Measurements from ENCODE around the gene RNF215. TPM values are rescaled to one million over a fixed set of nuclear protein-coding genes. Genes with fewer than 3 reads are reported as not detected.
A peak's percentile ranks its signal among the peaks of the same experiment; 100 is the strongest.

Gene RNF215
- total RNA-seq, 2 experiments from 2014 or later: 3.3 to 3.9 TPM

- H3K27me3 Mint-ChIP-seq: no peaks in the 10 kb centered on the region
- no peaks in the 10 kb centered on the region for H3K36me3 Mint-ChIP-seq
- peaks cover 44% of the 10 kb centered on the region for H3K4me1 Mint-ChIP-seq
- peak overlapping the region; percentile 23 for H3K27ac Mint-ChIP-seq
- no peak overlapping the region for H3K4me3 Mint-ChIP-seq
- no peaks in the 10 kb centered on the region for H3K9me3 Mint-ChIP-seq
- DNase-seq: no peak
Measured at GRCh38 chr22:30393322-30393680, 6.1 kb upstream of the RNF215 start.

GRCh38 chr22:30392661-30393321 lies 5.6 kb upstream of the RNF215 start:
- no peak for DNase-seq
- Mint-ChIP-seq H3K27me3 (no peaks in the 10 kb centered on the region), H3K9me3 (no peaks in the 10 kb centered on the region), H3K27ac (peak overlapping the region; percentile 54), H3K4me1 (peaks cover 38% of the 10 kb centered on the region), H3K4me3 (no peak overlapping the region), H3K36me3 (no peaks in the 10 kb centered on the region)

GRCh38 chr22:30390974-30391691 lies 3.9 kb upstream of the RNF215 start:
- H3K4me1 Mint-ChIP-seq: peaks cover 33% of the 10 kb centered on the region
- no peaks in the 10 kb centered on the region for H3K9me3 Mint-ChIP-seq
- peak; percentile 80 for DNase-seq
- no peaks in the 10 kb centered on the region for H3K27me3 Mint-ChIP-seq
- peak overlapping the region; percentile 90 for H3K27ac Mint-ChIP-seq
- peak overlapping the region; percentile 19 for H3K4me3 Mint-ChIP-seq
- no peaks in the 10 kb centered on the region for H3K36me3 Mint-ChIP-seq

- Mint-ChIP-seq H3K27me3 (no peaks in the 10 kb centered on the region), H3K4me3 (peak overlapping the region; percentile 81), H3K36me3 (no peaks in the 10 kb centered on the region), H3K27ac (no peak overlapping the region), H3K9me3 (no peaks in the 10 kb centered on the region), H3K4me1 (peaks cover 9% of the 10 kb centered on the region)
- DNase-seq: no peak
Measured at GRCh38 chr22:30386608-30386959, 627 bp downstream of the RNF215 start.

GRCh38 chr22:30385942-30386341 lies 1.3 kb downstream of the RNF215 start:
- H3K27me3 Mint-ChIP-seq: no peaks in the 10 kb centered on the region
- no peak for DNase-seq
- H3K27ac Mint-ChIP-seq: no peak overlapping the region
- H3K36me3 Mint-ChIP-seq: no peaks in the 10 kb centered on the region
- H3K4me1 Mint-ChIP-seq: peaks cover 6% of the 10 kb centered on the region
- H3K4me3 Mint-ChIP-seq: peak overlapping the region; percentile 2
- no peaks in the 10 kb centered on the region for H3K9me3 Mint-ChIP-seq

GRCh38 chr22:30383061-30383460 lies 4.2 kb downstream of the RNF215 start:
- no peak overlapping the region for H3K4me3 Mint-ChIP-seq
- no peak overlapping the region for H3K27ac Mint-ChIP-seq
- DNase-seq: no peak
- no peaks in the 10 kb centered on the region for H3K27me3 Mint-ChIP-seq
- H3K9me3 Mint-ChIP-seq: no peaks in the 10 kb centered on the region
- H3K4me1 Mint-ChIP-seq: peaks cover 6% of the 10 kb centered on the region
- no peaks in the 10 kb centered on the region for H3K36me3 Mint-ChIP-seq

GRCh38 chr22:30382340-30382739 lies 4.9 kb downstream of the RNF215 start:
- H3K4me1 Mint-ChIP-seq: peaks cover 3% of the 10 kb centered on the region
- H3K9me3 Mint-ChIP-seq: no peaks in the 10 kb centered on the region
- no peaks in the 10 kb centered on the region for H3K27me3 Mint-ChIP-seq
- DNase-seq: no peak
- H3K4me3 Mint-ChIP-seq: no peak overlapping the region
- H3K27ac Mint-ChIP-seq: no peak overlapping the region
- H3K36me3 Mint-ChIP-seq: no peaks in the 10 kb centered on the region

GRCh38 chr22:30381264-30381663 lies 5.9 kb downstream of the RNF215 start:
- Mint-ChIP-seq H3K36me3 (no peaks in the 10 kb centered on the region), H3K27ac (no peak overlapping the region), H3K9me3 (no peaks in the 10 kb centered on the region), H3K4me3 (no peak overlapping the region), H3K27me3 (no peaks in the 10 kb centered on the region), H3K4me1 (peaks cover 3% of the 10 kb centered on the region)
- no peak for DNase-seq

- Mint-ChIP-seq H3K27me3 (no peaks in the 10 kb centered on the region), H3K27ac (no peak overlapping the region), H3K9me3 (no peaks in the 10 kb centered on the region), H3K36me3 (no peaks in the 10 kb centered on the region), H3K4me3 (no peak overlapping the region), H3K4me1 (peaks cover 3% of the 10 kb centered on the region)
- DNase-seq: no peak
Measured at GRCh38 chr22:30380011-30380410, 7.2 kb downstream of the RNF215 start.

- Mint-ChIP-seq H3K9me3 (no peaks in the 10 kb centered on the region), H3K4me3 (no peak overlapping the region), H3K4me1 (no peaks in the 10 kb centered on the region), H3K27me3 (no peaks in the 10 kb centered on the region), H3K27ac (no peak overlapping the region), H3K36me3 (no peaks in the 10 kb centered on the region)
- no peak for DNase-seq
Measured at GRCh38 chr22:30375312-30375849, 11.8 kb downstream of the RNF215 start.

GRCh38 chr22:30373331-30374325 lies 13.6 kb downstream of the RNF215 start:
- Mint-ChIP-seq H3K27ac (no peak overlapping the region), H3K36me3 (no peaks in the 10 kb centered on the region), H3K4me1 (no peaks in the 10 kb centered on the region), H3K27me3 (no peaks in the 10 kb centered on the region), H3K9me3 (no peaks in the 10 kb centered on the region), H3K4me3 (no peak overlapping the region)
- DNase-seq: no peak

GRCh38 chr22:30372915-30373314 lies 14.3 kb downstream of the RNF215 start:
- Mint-ChIP-seq H3K9me3 (no peaks in the 10 kb centered on the region), H3K36me3 (no peaks in the 10 kb centered on the region), H3K27me3 (no peaks in the 10 kb centered on the region), H3K4me3 (no peak overlapping the region), H3K27ac (no peak overlapping the region), H3K4me1 (no peaks in the 10 kb centered on the region)
- DNase-seq: no peak

- Mint-ChIP-seq H3K4me1 (no peaks in the 10 kb centered on the region), H3K4me3 (no peak overlapping the region), H3K27ac (no peak overlapping the region), H3K9me3 (no peaks in the 10 kb centered on the region), H3K27me3 (no peaks in the 10 kb centered on the region), H3K36me3 (no peaks in the 10 kb centered on the region)
- DNase-seq: no peak
Measured at GRCh38 chr22:30371981-30372380, 15.2 kb downstream of the RNF215 start.

GRCh38 chr22:30371321-30371720 lies 15.9 kb downstream of the RNF215 start:
- Mint-ChIP-seq H3K4me3 (no peak overlapping the region), H3K4me1 (no peaks in the 10 kb centered on the region), H3K27ac (no peak overlapping the region), H3K9me3 (no peaks in the 10 kb centered on the region), H3K27me3 (no peaks in the 10 kb centered on the region), H3K36me3 (no peaks in the 10 kb centered on the region)
- no peak for DNase-seq

GRCh38 chr22:30370641-30371230 lies 16.5 kb downstream of the RNF215 start:
- no peaks in the 10 kb centered on the region for H3K4me1 Mint-ChIP-seq
- no peaks in the 10 kb centered on the region for H3K9me3 Mint-ChIP-seq
- H3K27ac Mint-ChIP-seq: no peak overlapping the region
- DNase-seq: no peak
- H3K36me3 Mint-ChIP-seq: no peaks in the 10 kb centered on the region
- no peaks in the 10 kb centered on the region for H3K27me3 Mint-ChIP-seq
- no peak overlapping the region for H3K4me3 Mint-ChIP-seq
